OCI-LY3 (cell line): ENCODE results near the gene PIGBOS1.

Experiments
- CTCF ChIP-seq: fragments of 200-600, 300-600 bp; sonication (generic); IDR thresholded peaks from 2 replicates; pipeline ENCODE4 v1.5.1; 2014; ENCODE audit warnings: antibody characterized with exemption, low read length, low read depth
- EZH2phosphoT487 ChIP-seq: fragments of 200-600 bp; shearing (Covaris generic); IDR thresholded peaks from 2 replicates; pipeline ENCODE4 v1.6.1; 2018; ENCODE audit warnings: antibody characterized with exemption, mixed run types, low read depth

- no peak for TF ChIP-seq CTCF
- no peak for TF ChIP-seq EZH2phosphoT487
Measured at GRCh38 chr15:55289746-55290527, 29.0 kb downstream of the PIGBOS1 start, which contains the start of gene RAB27A.
